Transverse colon (tissue), 4 donors: ENCODE measurements around the gene TP73. TPM values are rescaled to one million over a fixed set of nuclear protein-coding genes. Genes with fewer than 3 reads are reported as not detected.

ENCODE experiments used
- DNase-seq: peaks from one replicate; pipeline ENCODE4 v3.0.0-alpha.2; 2019
- H3K27ac ChIP-seq, 4 donors: fragments of 200-600 bp; sonication (generic); 2 replicates each; pipeline ENCODE4 v1.5.1; 2016 to 2018; ENCODE audit warnings: inconsistent platforms in 4 of 4
- H3K27me3 ChIP-seq: fragments of 200-600 bp; sonication (generic); 2 replicates; pipeline ENCODE4 v1.5.1; 2017; ENCODE audit warnings: inconsistent platforms
- H3K36me3 ChIP-seq, 4 donors: fragments of 200-600 bp; sonication (generic); 2 replicates each; pipeline ENCODE4 v1.5.1; 2017 to 2019; ENCODE audit warnings: inconsistent platforms in 4 of 4
- H3K4me1 ChIP-seq, 4 donors: fragments of 200-600 bp; sonication (generic); 2 replicates each; pipeline ENCODE4 v1.5.1; 2017 to 2020; ENCODE audit warnings: inconsistent platforms in 4 of 4
- H3K4me3 ChIP-seq, 4 donors: fragments of 200-600 bp; sonication (generic); 1 replicate in 1 of 4; 2 replicates in 3 of 4; pipeline versions ENCODE4 v1.5.1 to v1.6.1; 2017 to 2019; ENCODE audit warnings: inconsistent platforms in 4 of 4
- H3K9me3 ChIP-seq, 2 donors: fragments of 200-600 bp; sonication (generic); 2 replicates each; pipeline ENCODE4 v1.5.1; 2017 to 2019; ENCODE audit warnings: inconsistent platforms in 2 of 2
- CTCF ChIP-seq, 5 experiments: fragments of 200-600 bp in 3 of 5; fragments of 450-650 bp in 2 of 5; sonication (generic) in 3 of 5; IDR thresholded peaks; 1 replicate in 2 of 5; 2 replicates in 3 of 5; pipeline ENCODE4 v1.5.1; 2016 to 2017; ENCODE audit warnings: antibody characterized with exemption in 5 of 5, inconsistent platforms in 3 of 5, mild to moderate bottlenecking in 2 of 5, moderate library complexity in 1 of 5
- EP300 ChIP-seq: sonication (generic); formaldehyde crosslinking; IDR thresholded peaks from one replicate; pipeline ENCODE4 v1.6.1; 2017; ENCODE audit warnings: antibody characterized with exemption, low read depth
- POLR2A ChIP-seq: fragments of 450-650 bp; IDR thresholded peaks from one replicate; pipeline ENCODE4 v1.6.1; 2016; ENCODE audit warnings: antibody characterized with exemption, mild to moderate bottlenecking, moderate library complexity
- POLR2AphosphoS5 ChIP-seq, 3 donors: sonication (generic); formaldehyde crosslinking; IDR thresholded peaks; one replicate each; pipeline ENCODE4 v1.6.1; 2016; ENCODE audit warnings: antibody characterized with exemption in 3 of 3
- WGBS, 2 donors: methylation state at CpG; one replicate each; pipeline ENCODE4 v1.1.5; 2018; ENCODE audit warnings: low coverage in 1 of 2; 5-methylcytosine and 5-hydroxymethylcytosine counted together
- in situ Hi-C, 4 donors: fragments of 200-750 bp; cut with MboI; loops; one replicate each; pipeline versions ENCODE4 v1.15.0 to v1.15.1; 2017; ENCODE audit warnings: low sequenced_read_pairs in 3 of 4, low pct_ligation_motif_present in 1 of 4, low pct_unique_long_range_greater_than_20kb in 1 of 4
- intact Hi-C: fragments of 100-400 bp; cut with DNase I; formaldehyde crosslinking; loops from one replicate; pipeline ENCODE4 v1.15.1; 2023; ENCODE audit warnings: low total_unique reads
- total RNA-seq, 4 donors: library from RNA; depleted of rRNA; stranded (reverse); fragments of >200 nt; gene quantifications; one replicate each; pipeline ENCODE4 v1.1.0, GENCODE V29; 2016

Gene TP73
- total RNA-seq, 4 donors from 2014 or later: 0.20 to 0.32 TPM; not detected in 2

- H3K4me3 ChIP-seq: no peak overlapping the region
- no peaks in the 10 kb centered on the region for H3K36me3 ChIP-seq
- H3K9me3 ChIP-seq: no peaks in the 10 kb centered on the region
- TF ChIP-seq POLR2A: no peak
- WGBS, 2 donors: 20 to 75% methylated on average over 1 to 22 of the region's 25 CpGs
- H3K27me3 ChIP-seq: peaks cover 25% of the 10 kb centered on the region
- no peaks in the 10 kb centered on the region for H3K4me1 ChIP-seq
- in situ Hi-C loops (no loop called here), intact Hi-C loops (no loop called here)
- no peak for DNase-seq
- H3K27ac ChIP-seq: no peak overlapping the region
These were observed 78.4 kb downstream of the TP73 start for GRCh38 chr1:3730543-3731247.

GRCh38 chr1:3731583-3732433 is 79.5 kb downstream of the TP73 start:
- H3K36me3 ChIP-seq: no peaks in the 10 kb centered on the region
- H3K27me3 ChIP-seq: peaks cover 25% of the 10 kb centered on the region
- WGBS, 2 donors: 64% methylated on average over 15 of the region's 25 CpGs; no CpG with 5 or more reads in 1 of the 2 donors
- intact Hi-C loops: no loop called here
- H3K4me1 ChIP-seq: no peaks in the 10 kb centered on the region
- no peaks in the 10 kb centered on the region for H3K9me3 ChIP-seq
- TF ChIP-seq POLR2A (no peak), EP300 (no peak), CTCF (IDR thresholded peaks at IDR 0.05) (no peak), POLR2AphosphoS5 (IDR thresholded peaks at IDR 0.05) (no peak)
- in situ Hi-C loops: no loop called here
- DNase-seq: no peak
- H3K27ac ChIP-seq: no peak overlapping the region
- no peak overlapping the region for H3K4me3 ChIP-seq

- H3K27ac ChIP-seq: no peak overlapping the region
- H3K36me3 ChIP-seq: no peaks in the 10 kb centered on the region
- no peak overlapping the region for H3K4me3 ChIP-seq
- intact Hi-C loops: no loop called here
- TF ChIP-seq EP300 (no peak), POLR2A (no peak), POLR2AphosphoS5 (IDR thresholded peaks at IDR 0.05) (no peak), CTCF (IDR thresholded peaks at IDR 0.05) (no peak)
- peaks cover 22% of the 10 kb centered on the region for H3K27me3 ChIP-seq
- H3K9me3 ChIP-seq: no peaks in the 10 kb centered on the region
- no peak for DNase-seq
- H3K4me1 ChIP-seq: no peaks in the 10 kb centered on the region
- WGBS, 2 donors: 27% methylated on average over 18 of the region's 37 CpGs; no CpG with 5 or more reads in 1 of the 2 donors
- in situ Hi-C loops: no loop called here
These were observed 80.2 kb downstream of the TP73 start for GRCh38 chr1:3732434-3733093.

- Histone ChIP-seq H3K36me3 (no peaks in the 10 kb centered on the region), H3K9me3 (no peaks in the 10 kb centered on the region), H3K4me3 (no peak overlapping the region), H3K27ac (no peak overlapping the region), H3K27me3 (peaks cover 18% of the 10 kb centered on the region), H3K4me1 (no peaks in the 10 kb centered on the region)
- intact Hi-C loops: no loop called here
- DNase-seq: no peak
- in situ Hi-C loops: no loop called here
- TF ChIP-seq POLR2AphosphoS5 (IDR thresholded peaks at IDR 0.05) (no peak), CTCF (IDR thresholded peaks at IDR 0.05) (no peak), POLR2A (no peak)
- 78% methylated on average over 29 of the region's 29 CpGs; no CpG with 5 or more reads in 1 of the 2 donors for WGBS, 2 donors
These were observed 81.0 kb downstream of the TP73 start for GRCh38 chr1:3733094-3733882.
